Measurements from ENCODE around the gene CUL9. TPM values are rescaled to one million over a fixed set of nuclear protein-coding genes. Genes with fewer than 3 reads are reported as not detected.

Gene CUL9
- total RNA-seq, 4 donors from 2014 or later, result 31.0 to 52.6 (median 38.8) TPM

DNA sequence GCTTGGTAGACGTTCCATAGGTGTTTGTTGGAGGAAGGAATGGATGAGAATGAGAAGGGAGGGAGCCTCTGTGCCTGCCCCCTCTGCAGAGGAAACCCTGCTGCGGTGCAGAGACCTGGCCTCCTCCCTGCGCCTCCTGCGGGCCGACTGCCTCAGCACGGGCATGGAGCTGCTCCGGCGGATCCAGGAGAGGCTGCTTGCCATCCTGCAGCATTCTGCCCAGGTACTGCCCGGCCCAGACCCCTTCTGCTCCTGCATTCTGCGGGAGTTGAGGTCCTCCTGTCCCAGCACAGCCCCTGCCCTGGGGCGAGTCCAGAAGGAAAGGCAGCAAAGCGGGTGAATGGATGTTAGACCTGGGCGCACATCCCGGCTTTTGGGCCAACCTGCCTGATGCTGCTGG is 41.2 kb downstream of the CUL9 start:
- no peaks in the 10 kb centered on the region for H3K9me3 ChIP-seq
- H3K4me3 ChIP-seq, result no peak overlapping the region
- H3K27me3 ChIP-seq, result no peaks in the 10 kb centered on the region
- TF ChIP-seq CTCF (IDR thresholded peaks at IDR 0.05) (no peak), POLR2A (IDR thresholded peaks at IDR 0.05) (no peak)
- H3K36me3 ChIP-seq, result no peaks in the 10 kb centered on the region
- intact Hi-C loops (cut with DNase I; ENCODE audit: low total_unique reads), result no loop called here
- no peak overlapping the region for H3K27ac ChIP-seq
- H3K4me1 ChIP-seq, result no peaks in the 10 kb centered on the region
- no peak for DNase-seq

DNA sequence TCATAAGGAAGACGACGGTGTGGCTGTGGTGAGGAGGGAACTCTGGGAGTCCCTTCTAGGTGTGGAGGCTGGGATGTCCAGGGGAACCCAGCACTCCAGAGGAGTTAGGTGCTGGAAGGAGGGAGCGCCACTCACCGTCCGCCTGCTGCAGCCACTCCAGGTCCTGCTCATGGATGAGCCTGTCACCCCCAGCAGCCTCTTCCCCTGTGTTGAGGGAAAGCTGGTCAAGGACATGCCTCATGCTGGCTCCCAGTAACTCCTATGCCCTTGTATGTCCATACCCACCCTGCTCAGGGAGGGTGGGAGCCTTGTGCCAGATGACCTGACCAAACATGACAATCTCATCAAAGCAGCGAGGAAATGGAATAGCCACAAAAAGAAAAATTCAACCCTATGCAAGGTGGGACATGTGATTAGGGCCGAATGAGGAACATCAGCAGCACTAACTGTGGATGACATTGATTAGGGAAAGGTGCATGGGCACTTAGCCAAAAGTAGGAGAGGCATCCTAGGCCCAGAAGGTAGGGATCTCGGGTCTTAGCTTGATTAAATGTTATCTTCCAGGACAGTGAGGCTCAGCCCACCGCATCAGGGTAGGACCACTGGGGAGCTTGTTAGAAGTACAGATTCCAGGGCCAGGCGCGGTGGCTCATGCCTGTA is 44.3 kb downstream of the CUL9 start:
- H3K4me1 ChIP-seq, result no peaks in the 10 kb centered on the region
- no peak overlapping the region for H3K27ac ChIP-seq
- H3K9me3 ChIP-seq, result no peaks in the 10 kb centered on the region
- no peaks in the 10 kb centered on the region for H3K36me3 ChIP-seq
- no peaks in the 10 kb centered on the region for H3K27me3 ChIP-seq
- H3K4me3 ChIP-seq, result no peak overlapping the region
- TF ChIP-seq CTCF (IDR thresholded peaks at IDR 0.05) (no peak), POLR2A (IDR thresholded peaks at IDR 0.05) (no peak)
- no peak for DNase-seq
- intact Hi-C loops (cut with DNase I; ENCODE audit: low total_unique reads), result no loop called here

GRCh38 chr6:43228951-43229802 is 47.2 kb downstream of the CUL9 start, which contains the start of gene DNPH1:
TSS of gene DNPH1 (minus strand) at chr6:43229481. CDS start at chr6:43229456, 25 bp downstream.
- peak within 1 kb of the TSS; percentile 70 to 73 for H3K27ac ChIP-seq
- no peaks in the 10 kb centered on the region for H3K4me1 ChIP-seq
- H3K9me3 ChIP-seq, result no peaks in the 10 kb centered on the region
- no peaks in the 10 kb centered on the region for H3K36me3 ChIP-seq
- DNase-seq, result peak; percentile 66 to 83
- no peaks in the 10 kb centered on the region for H3K27me3 ChIP-seq
- peak within 1 kb of the TSS; percentile 47 to 60 for H3K4me3 ChIP-seq
- TF ChIP-seq CTCF (IDR thresholded peaks at IDR 0.05), result peak; percentile 70 to 96 (median 94)
- TF ChIP-seq POLR2A (IDR thresholded peaks at IDR 0.05), result peak; percentile 31 to 45
- intact Hi-C loops (cut with DNase I; ENCODE audit: low total_unique reads), result no loop called here

GRCh38 chr6:43229803-43230620 is 48.0 kb downstream of the CUL9 start:
- H3K4me1 ChIP-seq, result no peaks in the 10 kb centered on the region
- H3K9me3 ChIP-seq, result no peaks in the 10 kb centered on the region
- DNase-seq, result no peak
- no peak for TF ChIP-seq CTCF (IDR thresholded peaks at IDR 0.05)
- TF ChIP-seq POLR2A (IDR thresholded peaks at IDR 0.05), result no peak
- H3K27ac ChIP-seq, result peak overlapping the region; percentile 70 to 73
- H3K36me3 ChIP-seq, result no peaks in the 10 kb centered on the region
- no peaks in the 10 kb centered on the region for H3K27me3 ChIP-seq
- intact Hi-C loops (cut with DNase I; ENCODE audit: low total_unique reads), result no loop called here
- peak overlapping the region; percentile 47 to 60 for H3K4me3 ChIP-seq
